OCI-LY3 (cell line): ENCODE measurements around the gene PARG.

ENCODE experiments used
- CTCF ChIP-seq: fragments of 200-600, 300-600 bp; sonication (generic); IDR thresholded peaks from 2 replicates; pipeline ENCODE4 v1.5.1; 2014; ENCODE audit warnings: antibody characterized with exemption, low read length, low read depth
- EZH2phosphoT487 ChIP-seq: fragments of 200-600 bp; shearing (Covaris generic); IDR thresholded peaks from 2 replicates; pipeline ENCODE4 v1.6.1; 2018; ENCODE audit warnings: antibody characterized with exemption, mixed run types, low read depth

- no peak for TF ChIP-seq CTCF
- no peak for TF ChIP-seq EZH2phosphoT487
These were observed 111.0 kb downstream of the PARG start for GRCh38 chr10:49830846-49831245.
